IPS-18c (cell line): ENCODE measurements around the gene THOC7.

Source experiments
- H3K4me3 ChIP-seq: 2 replicates; pipeline ENCODE4 v1.7.0; 2013; ENCODE audit warnings: low read depth, mild to moderate bottlenecking, low read length, moderate library complexity; ENCODE audit not compliant: insufficient read depth
- H3K9me3 ChIP-seq: one replicate; pipeline ENCODE4 v1.6.1; 2013; ENCODE audit warnings: mild to moderate bottlenecking, low read length, moderate library complexity; ENCODE audit not compliant: control insufficient read depth, insufficient read depth

Gene THOC7

GRCh38 chr3:63863150-63864007 lies at the start of gene THOC7, which contains the start of gene ATXN7:
Gene THOC7 (minus strand): TSS chr3:63863805. CDS start chr3:63863790, 15 bp downstream.
Gene ATXN7 (plus strand): TSS chr3:63863867. CDS start chr3:63912599, 48,732 bp downstream.
- H3K9me3 ChIP-seq: no peaks in the 10 kb centered on the region
- H3K4me3 ChIP-seq: peak within 1 kb of the TSS; percentile 81

- Histone ChIP-seq H3K4me3 (peak overlapping the region; percentile 55), H3K9me3 (no peaks in the 10 kb centered on the region)
These were observed 49.4 kb upstream of the THOC7 start for GRCh38 chr3:63912768-63913588.

GRCh38 chr3:63911873-63912767 lies 48.5 kb upstream of the THOC7 start, which contains the start of gene SCAANT1:
Gene SCAANT1 (minus strand): TSS chr3:63912383.
- Histone ChIP-seq H3K9me3 (no peaks in the 10 kb centered on the region), H3K4me3 (peak within 1 kb of the TSS; percentile 72)

- Histone ChIP-seq H3K9me3 (no peaks in the 10 kb centered on the region), H3K4me3 (peak overlapping the region; percentile 72; the same call in 1 of the 2 replicates)
These were observed 47.9 kb upstream of the THOC7 start for GRCh38 chr3:63911509-63911872.

- H3K4me3 ChIP-seq: peak overlapping the region; percentile 72; the same call in 1 of the 2 replicates
- H3K9me3 ChIP-seq: no peaks in the 10 kb centered on the region
These were observed 47.3 kb upstream of the THOC7 start for GRCh38 chr3:63910891-63911290.

GRCh38 chr3:63910001-63910400 lies 46.4 kb upstream of the THOC7 start:
- Histone ChIP-seq H3K4me3 (no peak overlapping the region), H3K9me3 (no peaks in the 10 kb centered on the region)

- Histone ChIP-seq H3K9me3 (no peaks in the 10 kb centered on the region), H3K4me3 (no peak overlapping the region)
These were observed 45.8 kb upstream of the THOC7 start for GRCh38 chr3:63909431-63909830.

- H3K4me3 ChIP-seq: no peak overlapping the region
- H3K9me3 ChIP-seq: no peaks in the 10 kb centered on the region
These were observed 45.2 kb upstream of the THOC7 start for GRCh38 chr3:63908776-63909175.

GRCh38 chr3:63908081-63908736 lies 44.6 kb upstream of the THOC7 start:
- Histone ChIP-seq H3K9me3 (no peaks in the 10 kb centered on the region), H3K4me3 (no peak overlapping the region)

GRCh38 chr3:63905731-63906620 lies 42.4 kb upstream of the THOC7 start:
- Histone ChIP-seq H3K4me3 (no peak overlapping the region), H3K9me3 (no peaks in the 10 kb centered on the region)

GRCh38 chr3:63900459-63900858 lies 36.9 kb upstream of the THOC7 start:
- Histone ChIP-seq H3K4me3 (no peak overlapping the region), H3K9me3 (no peaks in the 10 kb centered on the region)

GRCh38 chr3:63900010-63900409 lies 36.4 kb upstream of the THOC7 start:
- H3K4me3 ChIP-seq: no peak overlapping the region
- no peaks in the 10 kb centered on the region for H3K9me3 ChIP-seq

GRCh38 chr3:63896332-63897030 lies 32.9 kb upstream of the THOC7 start:
- no peak overlapping the region for H3K4me3 ChIP-seq
- no peaks in the 10 kb centered on the region for H3K9me3 ChIP-seq

GRCh38 chr3:63895422-63896189 lies 32.0 kb upstream of the THOC7 start:
- H3K4me3 ChIP-seq: no peak overlapping the region
- H3K9me3 ChIP-seq: no peaks in the 10 kb centered on the region
